ENCODE measurements around the gene ICAM1.

GRCh38 chr19:10256551-10256950 lies 14.4 kb upstream of the ICAM1 start:
- no peak for TF ChIP-seq CTCF (IDR thresholded peaks at IDR 0.05)
- TF ChIP-seq TCF7L2 (IDR thresholded peaks at IDR 0.05; ENCODE audit: low read depth, low read length): no peak

All from Panc1 (cell line).